Spinal cord (tissue), 10 donors: ENCODE measurements around the gene CREB1. TPM values are rescaled to one million over a fixed set of nuclear protein-coding genes. Genes with fewer than 3 reads are reported as not detected.
"Not testable (repeated sequence)": the region's sequence is repeated elsewhere in the genome, so short reads cannot be mapped to it uniquely, and the experiment has no call there.

Source experiments
- DNase-seq, 6 donors: peaks; one replicate each; pipeline versions ENCODE4 v3.0.0 to v3.0.0-alpha.2; 2013 to 2015; ENCODE audit warnings: low spot score in 6 of 6, low read depth in 4 of 6
- H3K27ac ChIP-seq: one replicate; pipeline ENCODE4 v1.5.1; 2013; ENCODE audit warnings: low read depth, low read length, control low read depth
- H3K27me3 ChIP-seq: one replicate; pipeline ENCODE4 v1.6.1; 2013; ENCODE audit warnings: low read length; ENCODE audit not compliant: control insufficient read depth, insufficient read depth
- H3K36me3 ChIP-seq: one replicate; pipeline ENCODE4 v1.6.1; 2013; ENCODE audit warnings: low read length; ENCODE audit not compliant: control insufficient read depth, insufficient read depth
- H3K4me1 ChIP-seq: one replicate; pipeline ENCODE4 v1.6.1; 2013; ENCODE audit warnings: low read length; ENCODE audit not compliant: control insufficient read depth, insufficient read depth
- H3K4me3 ChIP-seq: one replicate; pipeline ENCODE4 v1.5.1; 2013; ENCODE audit warnings: low read depth, low read length, control low read depth
- H3K9me3 ChIP-seq: one replicate; pipeline ENCODE4 v1.6.1; 2013; ENCODE audit warnings: low read length; ENCODE audit not compliant: control insufficient read depth, insufficient read depth
- WGBS: methylation state at CpG from one replicate; pipeline ENCODE4 v1.1.5; 2013; ENCODE audit warnings: missing lambda C conversion rate; ENCODE audit not compliant: insufficient coverage; 5-methylcytosine and 5-hydroxymethylcytosine counted together
- polyA plus RNA-seq, 2 donors: library from polyadenylated mRNA; unstranded; fragments of 120-200 nt; gene quantifications; one replicate each; pipeline ENCODE4 v1.2.1, GENCODE V29; 2013; ENCODE audit not compliant: insufficient read length in 2 of 2
- total RNA-seq, 2 donors: library from RNA; depleted of rRNA in 1 of 2; stranded (reverse); fragments of 120-200 nt in 1 of 2; fragments of >200 nt in 1 of 2; gene quantifications; one replicate each; pipeline versions ENCODE4 v1.2.3 to v1.2.4, GENCODE V29; 2013 to 2014
- donor health status: healthy.

Gene CREB1
- total and polyA plus RNA-seq, 4 donors: 32.3 to 82.6 (median 53.4) TPM

- H3K36me3 ChIP-seq: no peaks in the 10 kb centered on the region
- H3K4me1 ChIP-seq: no peaks in the 10 kb centered on the region
- no peak overlapping the region for H3K27ac ChIP-seq
- H3K4me3 ChIP-seq: no peak overlapping the region
- H3K27me3 ChIP-seq: no peaks in the 10 kb centered on the region
- no peak for DNase-seq
- no peaks in the 10 kb centered on the region for H3K9me3 ChIP-seq
- 96% methylated on average over 2 of the region's 4 CpGs for WGBS
Measured at GRCh38 chr2:207489251-207489650, 40.5 kb upstream of the CREB1 start.

GRCh38 chr2:207490441-207490840 lies 39.3 kb upstream of the CREB1 start:
- H3K9me3 ChIP-seq: no peaks in the 10 kb centered on the region
- DNase-seq: no peak
- H3K36me3 ChIP-seq: no peaks in the 10 kb centered on the region
- no peak overlapping the region for H3K27ac ChIP-seq
- no peaks in the 10 kb centered on the region for H3K27me3 ChIP-seq
- no peak overlapping the region for H3K4me3 ChIP-seq
- no CpG with 5 or more reads among the region's 3 CpGs for WGBS
- no peaks in the 10 kb centered on the region for H3K4me1 ChIP-seq

- H3K36me3 ChIP-seq: no peaks in the 10 kb centered on the region
- H3K9me3 ChIP-seq: no peaks in the 10 kb centered on the region
- H3K4me3 ChIP-seq: no peak overlapping the region
- WGBS: 78% methylated on average over 2 of the region's 2 CpGs
- DNase-seq: no peak
- no peak overlapping the region for H3K27ac ChIP-seq
- H3K4me1 ChIP-seq: no peaks in the 10 kb centered on the region
- no peaks in the 10 kb centered on the region for H3K27me3 ChIP-seq
Measured at GRCh38 chr2:207491086-207491485, 38.7 kb upstream of the CREB1 start.

GRCh38 chr2:207491956-207492355 lies 37.8 kb upstream of the CREB1 start:
- no peaks in the 10 kb centered on the region for H3K9me3 ChIP-seq

GRCh38 chr2:207492461-207492860 lies 37.3 kb upstream of the CREB1 start:
- no peak for DNase-seq
- H3K9me3 ChIP-seq: no peaks in the 10 kb centered on the region
- no peak overlapping the region for H3K4me3 ChIP-seq
- H3K27ac ChIP-seq: no peak overlapping the region
- H3K36me3 ChIP-seq: no peaks in the 10 kb centered on the region
- no peaks in the 10 kb centered on the region for H3K4me1 ChIP-seq
- no peaks in the 10 kb centered on the region for H3K27me3 ChIP-seq
- WGBS: no CpG with 5 or more reads among the region's 1 CpG

More at GRCh38 chr2:207491956-207492355, 37.8 kb upstream of the CREB1 start:
- no peak for DNase-seq
- 87% methylated on average over 2 of the region's 5 CpGs for WGBS
- Histone ChIP-seq H3K4me3 (no peak overlapping the region), H3K36me3 (no peaks in the 10 kb centered on the region), H3K27ac (no peak overlapping the region), H3K27me3 (no peaks in the 10 kb centered on the region), H3K4me1 (no peaks in the 10 kb centered on the region)

- no peaks in the 10 kb centered on the region for H3K36me3 ChIP-seq
- no peak overlapping the region for H3K27ac ChIP-seq
- H3K27me3 ChIP-seq: no peaks in the 10 kb centered on the region
- DNase-seq: no peak
- WGBS: no CpG with 5 or more reads among the region's 1 CpG
- H3K9me3 ChIP-seq: no peaks in the 10 kb centered on the region
- H3K4me3 ChIP-seq: no peak overlapping the region
- no peaks in the 10 kb centered on the region for H3K4me1 ChIP-seq
Measured at GRCh38 chr2:207494137-207494536, 35.6 kb upstream of the CREB1 start.

- H3K4me1 ChIP-seq, H3K9me3 ChIP-seq: not testable (repeated sequence)
- WGBS: 95% methylated on average over 9 of the region's 12 CpGs
Measured at GRCh38 chr2:207496936-207497335, 32.8 kb upstream of the CREB1 start.

GRCh38 chr2:207497596-207497995 lies 32.2 kb upstream of the CREB1 start:
- Histone ChIP-seq H3K27me3 (no peaks in the 10 kb centered on the region), H3K36me3 (no peaks in the 10 kb centered on the region), H3K4me1 (no peaks in the 10 kb centered on the region), H3K27ac (no peak overlapping the region), H3K9me3 (no peaks in the 10 kb centered on the region), H3K4me3 (no peak overlapping the region)
- WGBS: 44% methylated on average over 1 of the region's 1 CpG
- no peak for DNase-seq

More at GRCh38 chr2:207496936-207497335, 32.8 kb upstream of the CREB1 start:
- DNase-seq, H3K4me3 ChIP-seq, H3K36me3 ChIP-seq, H3K27ac ChIP-seq, H3K27me3 ChIP-seq: not testable (repeated sequence)

GRCh38 chr2:207498427-207498826 lies 31.3 kb upstream of the CREB1 start:
- DNase-seq: no peak
- no peaks in the 10 kb centered on the region for H3K27me3 ChIP-seq
- peaks cover 3% of the 10 kb centered on the region for H3K4me1 ChIP-seq
- no peak overlapping the region for H3K27ac ChIP-seq
- no peak overlapping the region for H3K4me3 ChIP-seq
- H3K36me3 ChIP-seq: no peaks in the 10 kb centered on the region
- 100% methylated on average over 1 of the region's 4 CpGs for WGBS
- H3K9me3 ChIP-seq: no peaks in the 10 kb centered on the region

- no peaks in the 10 kb centered on the region for H3K9me3 ChIP-seq
- no peak for DNase-seq
- H3K4me1 ChIP-seq: peaks cover 3% of the 10 kb centered on the region
- H3K4me3 ChIP-seq: no peak overlapping the region
- no peaks in the 10 kb centered on the region for H3K36me3 ChIP-seq
- no CpG with 5 or more reads among the region's 1 CpG for WGBS
- H3K27ac ChIP-seq: no peak overlapping the region
- no peaks in the 10 kb centered on the region for H3K27me3 ChIP-seq
Measured at GRCh38 chr2:207499114-207499513, 30.6 kb upstream of the CREB1 start.
